Measurements from ENCODE around the gene CBFA2T3. TPM values are rescaled to one million over a fixed set of nuclear protein-coding genes. Genes with fewer than 3 reads are reported as not detected.

CBFA2T3 gene
- total and polyA plus RNA-seq, 2 of the 13 experiments (the other 11 are each of a cell fraction or from before 2014, with no cell fraction given): 0.05 TPM; not detected in 1

DNA sequence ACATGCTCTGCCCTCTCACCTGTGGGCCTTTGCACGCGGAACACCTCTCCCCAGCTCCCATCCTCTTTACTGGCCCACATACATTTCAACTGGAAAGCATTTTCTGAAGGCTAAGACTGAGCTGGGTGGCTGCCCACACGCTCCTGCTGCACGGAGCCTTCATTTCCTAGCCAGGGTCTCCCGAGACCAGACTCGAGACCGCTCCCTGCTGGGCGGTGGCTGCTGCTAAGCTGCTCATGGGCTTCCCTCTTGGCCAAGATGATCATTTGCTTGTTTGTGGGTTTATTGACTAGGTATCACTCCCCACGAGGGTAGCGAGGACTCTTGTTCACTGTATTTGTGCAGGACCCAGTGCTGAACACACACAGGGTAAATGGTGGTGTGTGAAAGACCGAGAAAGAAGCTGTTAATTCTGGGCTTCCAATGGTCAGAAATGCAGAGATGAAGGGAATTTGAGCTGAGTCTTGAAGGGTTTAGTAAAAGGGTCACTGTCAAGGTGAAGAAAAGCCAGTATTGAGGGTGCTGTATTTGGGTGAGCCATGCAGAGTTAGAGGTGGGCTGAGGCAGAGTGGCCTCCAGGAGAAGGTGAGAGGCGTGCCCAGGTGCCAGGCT, 119.2 kb downstream of the CBFA2T3 start (continued):
- TF ChIP-seq, protein P1, sequence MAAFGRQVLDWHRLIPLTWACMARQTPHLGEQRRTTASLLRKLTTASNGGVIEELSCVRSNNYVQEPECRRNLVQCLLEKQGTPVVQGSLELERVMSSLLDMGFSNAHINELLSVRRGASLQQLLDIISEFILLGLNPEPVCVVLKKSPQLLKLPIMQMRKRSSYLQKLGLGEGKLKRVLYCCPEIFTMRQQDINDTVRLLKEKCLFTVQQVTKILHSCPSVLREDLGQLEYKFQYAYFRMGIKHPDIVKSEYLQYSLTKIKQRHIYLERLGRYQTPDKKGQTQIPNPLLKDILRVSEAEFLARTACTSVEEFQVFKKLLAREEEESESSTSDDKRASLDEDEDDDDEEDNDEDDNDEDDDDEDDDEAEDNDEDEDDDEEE (CRISPR knock-in tag; IDR thresholded peaks at IDR 0.05): no peak
- no peak for TF ChIP-seq SNAPC2 (CRISPR knock-in tag; IDR thresholded peaks at IDR 0.05)
- TF ChIP-seq ZNF558 (CRISPR knock-in tag; IDR thresholded peaks at IDR 0.05; ENCODE audit: borderline replicate concordance): no peak
- TF ChIP-seq ZNF441 (CRISPR knock-in tag; IDR thresholded peaks at IDR 0.05; ENCODE audit: borderline replicate concordance): no peak
- no peak for TF ChIP-seq U2AF2 (IDR thresholded peaks at IDR 0.05; ENCODE audit: low read depth, low read length)
- TF ChIP-seq ZSCAN29 (CRISPR knock-in tag; conservative IDR thresholded peaks at IDR 0.05): no peak
- 0 out of 4 replicates have a peak, but pooled peaks of 1 of the 2 experiments have one; percentile 20 for TF ChIP-seq POLR2A (IDR thresholded peaks at IDR 0.05; ENCODE audit: insufficient read depth in 1 of 2, low read depth in 2 of 2, low read length in 2 of 2)
- TF ChIP-seq, protein P2, sequence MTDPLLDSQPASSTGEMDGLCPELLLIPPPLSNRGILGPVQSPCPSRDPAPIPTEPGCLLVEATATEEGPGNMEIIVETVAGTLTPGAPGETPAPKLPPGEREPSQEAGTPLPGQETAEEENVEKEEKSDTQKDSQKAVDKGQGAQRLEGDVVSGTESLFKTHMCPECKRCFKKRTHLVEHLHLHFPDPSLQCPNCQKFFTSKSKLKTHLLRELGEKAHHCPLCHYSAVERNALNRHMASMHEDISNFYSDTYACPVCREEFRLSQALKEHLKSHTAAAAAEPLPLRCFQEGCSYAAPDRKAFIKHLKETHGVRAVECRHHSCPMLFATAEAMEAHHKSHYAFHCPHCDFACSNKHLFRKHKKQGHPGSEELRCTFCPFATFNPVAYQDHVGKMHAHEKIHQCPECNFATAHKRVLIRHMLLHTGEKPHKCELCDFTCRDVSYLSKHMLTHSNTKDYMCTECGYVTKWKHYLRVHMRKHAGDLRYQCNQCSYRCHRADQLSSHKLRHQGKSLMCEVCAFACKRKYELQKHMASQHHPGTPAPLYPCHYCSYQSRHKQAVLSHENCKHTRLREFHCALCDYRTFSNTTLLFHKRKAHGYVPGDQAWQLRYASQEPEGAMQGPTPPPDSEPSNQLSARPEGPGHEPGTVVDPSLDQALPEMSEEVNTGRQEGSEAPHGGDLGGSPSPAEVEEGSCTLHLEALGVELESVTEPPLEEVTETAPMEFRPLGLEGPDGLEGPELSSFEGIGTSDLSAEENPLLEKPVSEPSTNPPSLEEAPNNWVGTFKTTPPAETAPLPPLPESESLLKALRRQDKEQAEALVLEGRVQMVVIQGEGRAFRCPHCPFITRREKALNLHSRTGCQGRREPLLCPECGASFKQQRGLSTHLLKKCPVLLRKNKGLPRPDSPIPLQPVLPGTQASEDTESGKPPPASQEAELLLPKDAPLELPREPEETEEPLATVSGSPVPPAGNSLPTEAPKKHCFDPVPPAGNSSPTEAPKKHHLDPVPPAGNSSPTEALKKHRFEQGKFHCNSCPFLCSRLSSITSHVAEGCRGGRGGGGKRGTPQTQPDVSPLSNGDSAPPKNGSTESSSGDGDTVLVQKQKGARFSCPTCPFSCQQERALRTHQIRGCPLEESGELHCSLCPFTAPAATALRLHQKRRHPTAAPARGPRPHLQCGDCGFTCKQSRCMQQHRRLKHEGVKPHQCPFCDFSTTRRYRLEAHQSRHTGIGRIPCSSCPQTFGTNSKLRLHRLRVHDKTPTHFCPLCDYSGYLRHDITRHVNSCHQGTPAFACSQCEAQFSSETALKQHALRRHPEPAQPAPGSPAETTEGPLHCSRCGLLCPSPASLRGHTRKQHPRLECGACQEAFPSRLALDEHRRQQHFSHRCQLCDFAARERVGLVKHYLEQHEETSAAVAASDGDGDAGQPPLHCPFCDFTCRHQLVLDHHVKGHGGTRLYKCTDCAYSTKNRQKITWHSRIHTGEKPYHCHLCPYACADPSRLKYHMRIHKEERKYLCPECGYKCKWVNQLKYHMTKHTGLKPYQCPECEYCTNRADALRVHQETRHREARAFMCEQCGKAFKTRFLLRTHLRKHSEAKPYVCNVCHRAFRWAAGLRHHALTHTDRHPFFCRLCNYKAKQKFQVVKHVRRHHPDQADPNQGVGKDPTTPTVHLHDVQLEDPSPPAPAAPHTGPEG (CRISPR knock-in tag; IDR thresholded peaks at IDR 0.05): no peak
- TF ChIP-seq MED13 (CRISPR knock-in tag; IDR thresholded peaks at IDR 0.05): no peak
- no peak; the same call in 1 of the 2 replicates for TF ChIP-seq PHF21A (CRISPR knock-in tag; IDR thresholded peaks at IDR 0.05)
- TF ChIP-seq GTF3A (CRISPR knock-in tag; conservative IDR thresholded peaks at IDR 0.05): no peak
- TF ChIP-seq ZNF256 (CRISPR knock-in tag; conservative IDR thresholded peaks at IDR 0.05): 0 out of 2 replicates have a peak, but pooled peaks have one; percentile 26
- no peak for TF ChIP-seq ZNF672 (CRISPR knock-in tag; IDR thresholded peaks at IDR 0.05)
- TF ChIP-seq RXRA (CRISPR knock-in tag; IDR thresholded peaks at IDR 0.05): no peak; the same call in 1 of the 2 replicates
- TF ChIP-seq, protein P3, sequence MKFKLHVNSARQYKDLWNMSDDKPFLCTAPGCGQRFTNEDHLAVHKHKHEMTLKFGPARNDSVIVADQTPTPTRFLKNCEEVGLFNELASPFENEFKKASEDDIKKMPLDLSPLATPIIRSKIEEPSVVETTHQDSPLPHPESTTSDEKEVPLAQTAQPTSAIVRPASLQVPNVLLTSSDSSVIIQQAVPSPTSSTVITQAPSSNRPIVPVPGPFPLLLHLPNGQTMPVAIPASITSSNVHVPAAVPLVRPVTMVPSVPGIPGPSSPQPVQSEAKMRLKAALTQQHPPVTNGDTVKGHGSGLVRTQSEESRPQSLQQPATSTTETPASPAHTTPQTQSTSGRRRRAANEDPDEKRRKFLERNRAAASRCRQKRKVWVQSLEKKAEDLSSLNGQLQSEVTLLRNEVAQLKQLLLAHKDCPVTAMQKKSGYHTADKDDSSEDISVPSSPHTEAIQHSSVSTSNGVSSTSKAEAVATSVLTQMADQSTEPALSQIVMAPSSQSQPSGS (CRISPR knock-in tag; IDR thresholded peaks at IDR 0.05): no peak
- no peak for TF ChIP-seq FOSL1 (CRISPR knock-in tag; IDR thresholded peaks at IDR 0.05; ENCODE audit: borderline replicate concordance)
- TF ChIP-seq SATB2 (CRISPR knock-in tag; IDR thresholded peaks at IDR 0.05): no peak
- TF ChIP-seq RFX1 (IDR thresholded peaks at IDR 0.05): no peak
- TF ChIP-seq NONO (IDR thresholded peaks at IDR 0.05): no peak
- no peak for TF ChIP-seq NONO (CRISPR knock-in tag; conservative IDR thresholded peaks at IDR 0.05)
- TF ChIP-seq IRF2 (CRISPR knock-in tag; IDR thresholded peaks at IDR 0.05): no peak
- TF ChIP-seq GZF1 (CRISPR knock-in tag; IDR thresholded peaks at IDR 0.05): 0 out of 2 replicates have a peak, but pooled peaks have one; percentile 20
- TF ChIP-seq KDM4B (CRISPR knock-in tag; IDR thresholded peaks at IDR 0.05): no peak

Data from HepG2 (cell line).